Mesendoderm (in vitro differentiated cells): ENCODE data around the gene MPPED1.

Source experiments
- DNase-seq: peaks from one replicate; pipeline ENCODE4 v3.0.0; 2013
- H2AK5ac ChIP-seq: 2 replicates; pipeline ENCODE4 v1.6.1; 2013; ENCODE audit warnings: low read length, inconsistent platforms
- H2BK120ac ChIP-seq: 2 replicates; pipeline ENCODE4 v1.6.1; 2013; ENCODE audit warnings: low read depth, mild to moderate bottlenecking, low read length, moderate library complexity, mixed read lengths
- H2BK15ac ChIP-seq: replicated peaks from 2 replicates; pipeline ENCODE4 v1.6.1; 2013; ENCODE audit warnings: low read depth, mild to moderate bottlenecking, moderate library complexity
- H2BK5ac ChIP-seq: 2 replicates; pipeline ENCODE4 v1.6.1; 2013; ENCODE audit warnings: low read length, inconsistent platforms
- H3K18ac ChIP-seq: 2 replicates; pipeline ENCODE4 v1.6.1; 2013; ENCODE audit warnings: mild to moderate bottlenecking, low read length, mixed read lengths
- H3K23ac ChIP-seq: one replicate; pipeline ENCODE4 v1.6.1; 2013; ENCODE audit warnings: low read length
- H3K27ac ChIP-seq: 2 replicates; pipeline ENCODE4 v1.5.1; 2013; ENCODE audit warnings: low read depth, mild to moderate bottlenecking, inconsistent platforms, low read length, moderate library complexity
- H3K27me3 ChIP-seq: 2 replicates; pipeline ENCODE4 v1.6.1; 2013; ENCODE audit warnings: low read length, control low read depth, mild to moderate bottlenecking, inconsistent platforms; ENCODE audit not compliant: insufficient read depth, poor library complexity
- H3K36me3 ChIP-seq: 2 replicates; pipeline ENCODE4 v1.6.1; 2013; ENCODE audit warnings: low read length, inconsistent platforms; ENCODE audit not compliant: control insufficient read depth, insufficient read depth
- H3K4ac ChIP-seq: one replicate; pipeline ENCODE4 v1.6.1; 2013; ENCODE audit warnings: low read depth, mild to moderate bottlenecking, low read length, moderate library complexity
- H3K4me1 ChIP-seq: 2 replicates; pipeline ENCODE4 v1.6.1; 2013; ENCODE audit warnings: low read depth, low read length, inconsistent platforms; ENCODE audit not compliant: control insufficient read depth
- H3K4me2 ChIP-seq: 2 replicates; pipeline ENCODE4 v1.6.1; 2013; ENCODE audit warnings: low read length
- H3K4me3 ChIP-seq: 2 replicates; pipeline ENCODE4 v1.5.1; 2013; ENCODE audit warnings: mild to moderate bottlenecking, low read length
- H3K56ac ChIP-seq: one replicate; pipeline ENCODE4 v1.6.1; 2013; ENCODE audit warnings: low read length
- H3K79me1 ChIP-seq: 2 replicates; pipeline ENCODE4 v1.6.1; 2013; ENCODE audit warnings: low read length, inconsistent platforms
- H3K79me2 ChIP-seq: 2 replicates; pipeline ENCODE4 v1.6.1; 2013; ENCODE audit warnings: mild to moderate bottlenecking, low read length; ENCODE audit not compliant: control insufficient read depth, insufficient read depth
- H3K9ac ChIP-seq: 2 replicates; pipeline ENCODE4 v1.6.1; 2013; ENCODE audit warnings: low read length, inconsistent platforms
- H4K5ac ChIP-seq: one replicate; pipeline ENCODE4 v1.6.1; 2013; ENCODE audit warnings: low read length
- H4K8ac ChIP-seq: one replicate; pipeline ENCODE4 v1.6.1; 2013; ENCODE audit warnings: low read depth, mild to moderate bottlenecking, control low read depth, low read length, moderate library complexity
- WGBS: extraction: QIAGEN DNeasy Blood & Tissue Kit; methylation state at CpG from one replicate; pipeline ENCODE4 v1.1.7; 2013; ENCODE audit warnings: low lambda C conversion rate, missing lambda C conversion rate; ENCODE audit not compliant: insufficient coverage; ENCODE audit errors: extremely low coverage; 5-methylcytosine and 5-hydroxymethylcytosine counted together

The MPPED1 gene

DNA sequence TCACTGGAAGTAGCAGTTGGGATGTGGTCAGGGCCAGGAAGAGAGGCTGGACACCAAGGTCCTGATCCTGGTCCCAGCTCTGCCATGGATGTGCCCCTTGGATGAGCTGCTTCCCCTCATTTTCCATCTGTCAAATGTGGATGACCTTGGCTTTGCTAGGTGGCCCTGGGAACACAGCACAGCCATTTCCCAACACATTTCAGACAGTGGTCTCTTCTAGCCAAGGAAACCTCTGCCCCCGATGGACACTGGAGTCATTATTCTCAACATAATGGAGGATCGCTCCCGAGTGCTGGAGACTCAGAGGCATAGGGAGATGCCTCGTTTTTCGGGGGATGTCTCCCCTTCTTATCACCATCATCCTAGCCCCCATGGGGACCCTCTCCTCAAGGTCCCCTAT, 13.6 kb upstream of the MPPED1 start:
- no peak overlapping the region for H4K5ac ChIP-seq
- H4K8ac ChIP-seq = no peak overlapping the region
- no peaks in the 10 kb centered on the region for H3K27me3 ChIP-seq
- H3K4ac ChIP-seq = no peak overlapping the region
- no peaks in the 10 kb centered on the region for H3K79me1 ChIP-seq
- no peaks in the 10 kb centered on the region for H3K4me1 ChIP-seq
- no peaks in the 10 kb centered on the region for H3K36me3 ChIP-seq
- H2BK15ac ChIP-seq = no peak overlapping the region
- H2BK5ac ChIP-seq = no peak overlapping the region
- WGBS = no CpG with 5 or more reads among the region's 5 CpGs
- H3K23ac ChIP-seq = no peak overlapping the region
- no peak overlapping the region for H3K18ac ChIP-seq
- no peak overlapping the region for H3K9ac ChIP-seq
- H3K4me2 ChIP-seq = no peak overlapping the region
- H3K4me3 ChIP-seq = no peak overlapping the region
- no peak overlapping the region for H3K27ac ChIP-seq
- H2AK5ac ChIP-seq = no peak overlapping the region
- H2BK120ac ChIP-seq = no peak overlapping the region
- H3K56ac ChIP-seq = no peak overlapping the region
- H3K79me2 ChIP-seq = no peaks in the 10 kb centered on the region
- no peak for DNase-seq

DNA sequence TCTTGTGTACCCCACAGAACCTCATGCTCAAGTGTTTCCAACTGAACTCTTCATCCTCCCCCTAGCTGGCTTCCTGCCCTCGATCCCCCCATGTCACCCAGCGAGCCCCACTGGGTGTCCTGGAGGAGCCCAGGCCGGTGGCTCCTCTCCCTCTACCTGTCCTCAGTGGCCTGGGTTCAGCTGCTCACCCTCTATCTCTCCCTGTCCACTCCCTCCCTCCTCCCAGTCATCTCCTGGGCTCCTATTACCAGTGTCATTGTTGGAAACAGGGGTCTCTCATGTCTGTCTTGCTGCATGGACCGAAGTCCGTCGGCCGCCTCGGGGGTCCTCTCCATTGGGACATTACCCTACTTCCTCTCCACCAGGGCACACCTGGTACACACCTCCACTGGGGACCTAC, 12.9 kb upstream of the MPPED1 start:
- Histone ChIP-seq H3K27me3 (no peaks in the 10 kb centered on the region), H2BK15ac (no peak overlapping the region), H3K56ac (no peak overlapping the region), H2BK120ac (no peak overlapping the region), H2AK5ac (no peak overlapping the region), H2BK5ac (no peak overlapping the region), H3K79me2 (no peaks in the 10 kb centered on the region), H3K9ac (no peak overlapping the region), H3K79me1 (no peaks in the 10 kb centered on the region), H3K23ac (no peak overlapping the region), H4K8ac (no peak overlapping the region), H3K18ac (no peak overlapping the region), H3K4me3 (no peak overlapping the region), H3K36me3 (no peaks in the 10 kb centered on the region), H3K4me2 (no peak overlapping the region), H3K4me1 (no peaks in the 10 kb centered on the region), H3K4ac (no peak overlapping the region), H3K27ac (no peak overlapping the region), H4K5ac (no peak overlapping the region)
- WGBS = no CpG with 5 or more reads among the region's 8 CpGs
- DNase-seq = no peak

DNA sequence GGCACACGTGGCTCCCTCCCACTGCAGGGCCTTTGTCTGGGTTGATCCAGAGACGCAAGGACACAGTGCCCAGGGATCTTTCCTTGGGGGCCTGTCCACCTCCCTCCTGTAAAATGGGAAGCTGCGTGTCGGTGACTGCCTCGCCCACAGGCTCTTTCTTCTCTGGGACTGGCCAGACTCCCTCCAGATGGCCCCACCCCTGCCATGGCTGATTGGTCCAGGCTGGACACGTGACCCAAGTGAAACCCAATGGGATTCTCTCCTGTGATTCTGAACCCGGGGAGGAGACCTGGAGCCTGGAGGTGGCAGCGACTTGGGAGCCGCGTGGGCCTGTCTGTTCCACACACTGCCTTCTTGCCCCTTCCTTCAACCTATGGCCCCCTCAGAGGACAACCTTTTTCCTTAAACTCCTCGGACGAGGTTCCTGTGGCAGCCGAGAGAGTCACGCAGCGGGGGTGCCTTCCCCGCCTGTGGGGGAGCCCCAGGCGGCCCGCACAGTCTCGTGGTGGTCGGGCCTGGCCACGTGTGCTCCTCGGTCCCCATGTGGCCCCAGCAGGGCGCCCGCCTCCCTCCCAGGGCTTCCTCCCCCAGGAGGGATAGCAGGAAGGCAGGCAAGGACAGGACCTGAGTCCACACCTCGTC, 12.4 kb upstream of the MPPED1 start:
- no peak overlapping the region for H3K56ac ChIP-seq
- no peak overlapping the region for H3K18ac ChIP-seq
- DNase-seq = no peak
- H2BK120ac ChIP-seq = no peak overlapping the region
- no peak overlapping the region for H2BK15ac ChIP-seq
- no peak overlapping the region for H4K8ac ChIP-seq
- no peak overlapping the region for H3K9ac ChIP-seq
- no peak overlapping the region for H3K27ac ChIP-seq
- no peaks in the 10 kb centered on the region for H3K27me3 ChIP-seq
- H4K5ac ChIP-seq = no peak overlapping the region
- no peaks in the 10 kb centered on the region for H3K79me1 ChIP-seq
- no peak overlapping the region for H2AK5ac ChIP-seq
- no peaks in the 10 kb centered on the region for H3K79me2 ChIP-seq
- no CpG with 5 or more reads among the region's 25 CpGs for WGBS
- no peak overlapping the region for H3K23ac ChIP-seq
- H3K4me1 ChIP-seq = no peaks in the 10 kb centered on the region
- H3K4me3 ChIP-seq = no peak overlapping the region
- no peak overlapping the region for H3K4ac ChIP-seq
- no peak overlapping the region for H2BK5ac ChIP-seq
- H3K36me3 ChIP-seq = no peaks in the 10 kb centered on the region
- H3K4me2 ChIP-seq = no peak overlapping the region

DNA sequence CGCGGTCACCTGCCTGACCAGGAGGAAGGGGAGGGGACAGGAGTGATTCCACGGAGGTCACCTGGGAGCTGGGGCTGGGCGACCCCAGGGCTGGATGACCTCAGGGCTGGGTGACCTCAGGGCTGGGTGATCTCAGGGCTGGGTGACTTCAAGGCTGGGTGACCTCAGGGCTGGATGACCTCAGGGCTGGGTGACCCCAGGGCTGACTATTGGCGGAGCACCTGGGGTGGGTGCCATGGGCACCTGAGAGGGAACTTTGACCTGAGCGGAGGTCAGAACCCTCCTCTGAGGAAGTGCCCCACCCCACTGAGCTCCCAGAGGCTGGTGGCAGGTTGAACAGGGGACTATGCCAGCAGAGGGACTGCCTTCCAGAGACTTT, 11.8 kb upstream of the MPPED1 start:
- Histone ChIP-seq H2AK5ac (no peak overlapping the region), H3K4ac (no peak overlapping the region), H2BK5ac (no peak overlapping the region), H3K36me3 (no peaks in the 10 kb centered on the region), H3K27me3 (no peaks in the 10 kb centered on the region), H3K56ac (no peak overlapping the region), H3K18ac (no peak overlapping the region), H3K9ac (no peak overlapping the region), H3K27ac (no peak overlapping the region), H3K79me2 (no peaks in the 10 kb centered on the region), H2BK120ac (no peak overlapping the region), H3K4me1 (no peaks in the 10 kb centered on the region), H2BK15ac (no peak overlapping the region), H3K4me3 (no peak overlapping the region), H3K4me2 (no peak overlapping the region), H3K79me1 (no peaks in the 10 kb centered on the region), H4K5ac (no peak overlapping the region), H3K23ac (no peak overlapping the region), H4K8ac (no peak overlapping the region)
- DNase-seq = no peak
- WGBS = no CpG with 5 or more reads among the region's 6 CpGs

DNA sequence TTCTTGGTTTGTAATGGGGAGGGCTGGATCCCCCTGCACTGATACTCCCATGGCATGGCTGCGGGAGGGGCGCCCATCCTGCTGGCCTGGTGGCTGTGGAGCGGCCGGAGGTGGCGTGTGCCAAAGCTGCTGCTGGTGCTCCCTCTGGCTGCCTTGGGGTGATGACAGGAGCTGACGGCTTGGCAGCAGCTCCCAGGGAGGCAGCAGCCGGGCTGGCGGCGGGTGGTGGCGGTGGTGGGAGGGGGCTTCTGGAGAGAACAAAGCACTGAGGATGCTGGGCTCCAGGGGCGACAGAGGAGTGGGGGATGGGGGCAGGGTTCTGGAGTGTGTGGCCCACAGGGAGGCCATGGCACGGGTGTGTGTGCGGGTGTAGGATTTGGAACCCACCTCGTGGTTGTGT, 11.4 kb upstream of the MPPED1 start:
- no peak overlapping the region for H3K18ac ChIP-seq
- no peak overlapping the region for H3K27ac ChIP-seq
- H3K36me3 ChIP-seq = no peaks in the 10 kb centered on the region
- no peak overlapping the region for H3K9ac ChIP-seq
- H2AK5ac ChIP-seq = no peak overlapping the region
- H3K79me1 ChIP-seq = no peaks in the 10 kb centered on the region
- no peaks in the 10 kb centered on the region for H3K27me3 ChIP-seq
- H2BK120ac ChIP-seq = no peak overlapping the region
- H3K4me3 ChIP-seq = no peak overlapping the region
- no peak overlapping the region for H3K23ac ChIP-seq
- no peaks in the 10 kb centered on the region for H3K79me2 ChIP-seq
- H2BK5ac ChIP-seq = no peak overlapping the region
- H3K4ac ChIP-seq = no peak overlapping the region
- H4K8ac ChIP-seq = no peak overlapping the region
- H4K5ac ChIP-seq = no peak overlapping the region
- no peak overlapping the region for H2BK15ac ChIP-seq
- no CpG with 5 or more reads among the region's 14 CpGs for WGBS
- DNase-seq = no peak
- no peak overlapping the region for H3K56ac ChIP-seq
- no peaks in the 10 kb centered on the region for H3K4me1 ChIP-seq
- H3K4me2 ChIP-seq = no peak overlapping the region

DNA sequence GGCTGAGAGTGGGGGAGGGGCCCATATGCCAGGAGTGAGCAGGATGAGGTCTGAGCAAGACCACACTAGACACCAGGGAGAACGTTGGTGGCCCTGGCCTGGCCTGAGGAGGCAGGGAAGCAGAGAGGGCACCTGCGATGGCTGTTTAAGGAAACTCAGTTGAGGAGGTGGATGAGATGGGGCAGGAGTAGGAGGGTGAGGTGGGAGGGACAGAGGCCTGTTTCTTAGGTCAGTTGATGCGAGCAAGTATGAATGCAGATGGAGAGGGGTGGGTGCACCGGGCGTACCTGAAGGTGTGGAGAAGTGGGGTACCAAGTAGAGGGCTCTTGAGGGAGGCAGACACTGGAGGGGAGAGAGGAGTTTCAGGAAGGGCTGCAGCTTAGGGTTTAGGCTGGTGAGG, 10.6 kb upstream of the MPPED1 start:
- no peaks in the 10 kb centered on the region for H3K79me2 ChIP-seq
- WGBS = no CpG with 5 or more reads among the region's 5 CpGs
- H4K8ac ChIP-seq = no peak overlapping the region
- H2AK5ac ChIP-seq = no peak overlapping the region
- H2BK5ac ChIP-seq = no peak overlapping the region
- no peaks in the 10 kb centered on the region for H3K27me3 ChIP-seq
- no peaks in the 10 kb centered on the region for H3K36me3 ChIP-seq
- no peak overlapping the region for H2BK120ac ChIP-seq
- no peak overlapping the region for H3K27ac ChIP-seq
- H3K9ac ChIP-seq = no peak overlapping the region
- H3K79me1 ChIP-seq = no peaks in the 10 kb centered on the region
- no peak overlapping the region for H3K4ac ChIP-seq
- no peak overlapping the region for H3K23ac ChIP-seq
- H3K4me1 ChIP-seq = no peaks in the 10 kb centered on the region
- no peak for DNase-seq
- H3K56ac ChIP-seq = no peak overlapping the region
- H3K4me3 ChIP-seq = no peak overlapping the region
- H3K4me2 ChIP-seq = no peak overlapping the region
- H2BK15ac ChIP-seq = no peak overlapping the region
- H4K5ac ChIP-seq = no peak overlapping the region
- H3K18ac ChIP-seq = no peak overlapping the region
